ENCODE data around the gene PPP2R3C.
A peak's percentile ranks its signal among the peaks of the same experiment; 100 is the strongest.
"Not testable (repeated sequence)": the region's sequence is repeated elsewhere in the genome, so short reads cannot be mapped to it uniquely, and the experiment has no call there.

PPP2R3C gene

GRCh38 chr14:35121887-35122695 lies at the start of gene PPP2R3C, which contains the start of gene PRORP:
Gene PPP2R3C, minus strand, starts transcription at chr14:35121990. Its CDS starts 31 bp downstream, at chr14:35121959.
Gene PRORP, plus strand, starts transcription at chr14:35122552. Its CDS starts 694 bp downstream, at chr14:35123246.
- H3K27ac ChIP-seq = peak within 1 kb of the TSS; percentile 97
- DNase-seq (ENCODE audit: low read depth, low spot score) = peak; percentile 97

GRCh38 chr14:35167496-35167895 lies 45.7 kb upstream of the PPP2R3C start:
- no peak for DNase-seq (ENCODE audit: low read depth, low spot score)
- H3K27ac ChIP-seq = no peak overlapping the region

- DNase-seq (ENCODE audit: low read depth, low spot score) = no peak
- no peak overlapping the region for H3K27ac ChIP-seq
Measured at GRCh38 chr14:35164849-35165248, 43.1 kb upstream of the PPP2R3C start.

- no peak overlapping the region for H3K27ac ChIP-seq
- DNase-seq (ENCODE audit: low read depth, low spot score) = no peak
Measured at GRCh38 chr14:35163384-35163783, 41.6 kb upstream of the PPP2R3C start.

- H3K27ac ChIP-seq = no peak overlapping the region
Measured at GRCh38 chr14:35161231-35161630, 39.4 kb upstream of the PPP2R3C start.

GRCh38 chr14:35159742-35160409 lies 38.1 kb upstream of the PPP2R3C start:
- H3K27ac ChIP-seq = peak overlapping the region; percentile 44
- peak; percentile 91 for DNase-seq (ENCODE audit: low read depth, low spot score)

More at GRCh38 chr14:35161231-35161630, 39.4 kb upstream of the PPP2R3C start:
- DNase-seq (ENCODE audit: low read depth, low spot score) = no peak

- H3K27ac ChIP-seq = peak overlapping the region; percentile 44
- no peak for DNase-seq (ENCODE audit: low read depth, low spot score)
Measured at GRCh38 chr14:35158951-35159653, 37.3 kb upstream of the PPP2R3C start.

GRCh38 chr14:35158491-35158890 lies 36.7 kb upstream of the PPP2R3C start:
- no peak overlapping the region for H3K27ac ChIP-seq
- no peak for DNase-seq (ENCODE audit: low read depth, low spot score)

GRCh38 chr14:35155962-35156361 lies 34.2 kb upstream of the PPP2R3C start:
- DNase-seq (ENCODE audit: low read depth, low spot score) = no peak
- no peak overlapping the region for H3K27ac ChIP-seq

GRCh38 chr14:35154016-35154415 lies 32.2 kb upstream of the PPP2R3C start:
- DNase-seq (ENCODE audit: low read depth, low spot score) = no peak
- H3K27ac ChIP-seq = no peak overlapping the region

GRCh38 chr14:35152531-35152930 lies 30.7 kb upstream of the PPP2R3C start:
- not testable (repeated sequence) for H3K27ac ChIP-seq; DNase-seq (ENCODE audit: low read depth, low spot score)

- DNase-seq (ENCODE audit: low read depth, low spot score) = no peak
- no peak overlapping the region for H3K27ac ChIP-seq
Measured at GRCh38 chr14:35149239-35149638, 27.4 kb upstream of the PPP2R3C start.

GRCh38 chr14:35147711-35148110 lies 25.9 kb upstream of the PPP2R3C start:
- DNase-seq (ENCODE audit: low read depth, low spot score) = no peak
- H3K27ac ChIP-seq = no peak overlapping the region

- no peak overlapping the region for H3K27ac ChIP-seq
- DNase-seq (ENCODE audit: low read depth, low spot score) = no peak
Measured at GRCh38 chr14:35147186-35147585, 25.4 kb upstream of the PPP2R3C start.

GRCh38 chr14:35146711-35147149 lies 24.9 kb upstream of the PPP2R3C start:
- no peak for DNase-seq (ENCODE audit: low read depth, low spot score)
- H3K27ac ChIP-seq = no peak overlapping the region

GRCh38 chr14:35144029-35144428 lies 22.2 kb upstream of the PPP2R3C start:
- H3K27ac ChIP-seq = no peak overlapping the region
- no peak for DNase-seq (ENCODE audit: low read depth, low spot score)

- no peak overlapping the region for H3K27ac ChIP-seq
- DNase-seq (ENCODE audit: low read depth, low spot score) = no peak
Measured at GRCh38 chr14:35140718-35141581, 19.2 kb upstream of the PPP2R3C start.

- no peak for DNase-seq (ENCODE audit: low read depth, low spot score)
- no peak overlapping the region for H3K27ac ChIP-seq
Measured at GRCh38 chr14:35138585-35138984, 16.8 kb upstream of the PPP2R3C start.

GRCh38 chr14:35134329-35135123 lies 12.7 kb upstream of the PPP2R3C start:
- no peak overlapping the region for H3K27ac ChIP-seq
- no peak for DNase-seq (ENCODE audit: low read depth, low spot score)
